Heart left ventricle (tissue), 16 donors: ENCODE results near the gene RAP2B. TPM values are rescaled to one million over a fixed set of nuclear protein-coding genes. Genes with fewer than 3 reads are reported as not detected.

Experiments
- ATAC-seq, 4 donors: fragments of 200-7000 bp; cut with Tn5 transposase; one replicate each; pipeline ENCODE4 v1.9.1; 2020 to 2022; ENCODE audit warnings: moderate library complexity in 4 of 4, mild to moderate bottlenecking in 3 of 4, moderate number of reproducible peaks in 1 of 4
- DNase-seq, 5 donors: peaks; one replicate each; pipeline ENCODE4 v3.0.0-alpha.2; 2020
- H3K27ac ChIP-seq, 12 donors: fragments of 200-600 bp; sonication (generic) in 4 of 12; one replicate each; pipeline versions ENCODE4 v1.5.0 to v1.8.0; 2016 to 2022; ENCODE audit warnings: mild to moderate bottlenecking in 2 of 12
- H3K27me3 ChIP-seq, 9 donors: fragments of 200-600 bp; sonication (generic) in 2 of 9; one replicate each; pipeline versions ENCODE4 v1.5.1 to v1.8.0; 2016 to 2022; ENCODE audit warnings: mild to moderate bottlenecking in 3 of 9
- H3K36me3 ChIP-seq, 9 donors: fragments of 200-600 bp; sonication (generic) in 2 of 9; one replicate each; pipeline versions ENCODE4 v1.5.0 to v1.8.0; 2018 to 2022; ENCODE audit warnings: mild to moderate bottlenecking in 2 of 9
- H3K4me1 ChIP-seq, 12 donors: fragments of 200-600 bp; sonication (generic) in 4 of 12; one replicate each; pipeline versions ENCODE4 v1.5.0 to v1.8.0; 2016 to 2022; ENCODE audit warnings: mild to moderate bottlenecking in 3 of 12
- H3K4me3 ChIP-seq, 12 donors: fragments of 200-600 bp; sonication (generic) in 4 of 12; one replicate each; pipeline versions ENCODE4 v1.5.0 to v1.8.0; 2017 to 2022; ENCODE audit warnings: mild to moderate bottlenecking in 9 of 12, moderate library complexity in 4 of 12
- H3K9me3 ChIP-seq, 12 donors: fragments of 200-600 bp; sonication (generic) in 4 of 12; one replicate each; pipeline versions ENCODE4 v1.5.0 to v1.8.0; 2016 to 2022; ENCODE audit warnings: mild to moderate bottlenecking in 1 of 12
- POLR2A ChIP-seq, 2 donors: fragments of 450-650 bp; IDR thresholded peaks; one replicate each; pipeline ENCODE4 v1.6.1; 2017; ENCODE audit warnings: antibody characterized with exemption in 2 of 2, mild to moderate bottlenecking in 2 of 2, moderate library complexity in 2 of 2
- WGBS, 4 donors: extraction: QIAGEN DNeasy Blood & Tissue Kit in 2 of 4; methylation state at CpG; one replicate each; pipeline versions ENCODE4 v1.1.5 to v1.1.7; 2013 to 2018; 5-methylcytosine and 5-hydroxymethylcytosine counted together
- intact Hi-C, 10 donors: fragments of 100-400 bp; cut with DNase I; formaldehyde crosslinking; loops; one replicate each; pipeline versions ENCODE4 v1.11.1 to v1.14.2; 2022
- polyA plus RNA-seq, 2 donors: library from polyadenylated mRNA; stranded (reverse); fragments of 200-250 nt; gene quantifications; one replicate each; pipeline ENCODE4 v1.2.3, GENCODE V29; 2013
- total RNA-seq, 9 donors: library from RNA; depleted of rRNA in 2 of 9; stranded (reverse); fragments of >200 nt in 2 of 9; fragmentation: NEBNext Ultra II Directional in 3 of 9; extraction: Animal tissue kit (Norgen Biotek cat#: 25700) in 3 of 9; gene quantifications; one replicate each; pipeline versions ENCODE4 v1.1.0 to v1.2.4, GENCODE V29; 2016 to 2023
- TF ChIP-seq, protein P1 (sequence below), 12 donors: fragments of 200-600 bp; sonication (generic) in 4 of 12; IDR thresholded peaks; one replicate each; pipeline versions ENCODE4 v1.5.0 to v1.8.0; 2018 to 2022; ENCODE audit warnings: antibody characterized with exemption in 12 of 12, mild to moderate bottlenecking in 5 of 12
- donor health status: ischemic (EF 13 %, LVEDD 7.1; RV severe dilation, severe dysfunction).
- donor health status: healthy with polysubstance abuse.
- donor health status: DM: no; HTN: yes; CAD: no.
- donor health status: DM: no; HTN: no; CAD: no.
- donor health status: ischemic (EF 25% LVEDD 6.9; RV normal size, moderate dysfunction).
- donor health status: ischemic (EF 25% LVEDD 5.7; RV mildly dilated, moderate dysfunction).
- donor health status: healthy.
- donor health status: DM: yes; HTN: yes; CAD: no.
- donor health status: ischemic (EF 35%, LVEDD 5.7; RV mildly dilated, moderate dysfunction).
- donor health status: nonischemic (EF 11% LVEDD 7.7; RV severe dilation, severe dysfunction).
- donor health status: DM: yes; HTN: yes; CAD: no.
- donor health status: PGD.
- donor health status: ischemic (EF 29% LVEDD 5.4; RV normal size, mild dysfunction).
- donor health status: nonischemic (EF 23%, LVEDD 6.1; RV moderate dilation, normal function).

The RAP2B gene
- total and polyA plus RNA-seq, 11 donors = 0.99 to 23.8 (median 3.6) TPM

DNA sequence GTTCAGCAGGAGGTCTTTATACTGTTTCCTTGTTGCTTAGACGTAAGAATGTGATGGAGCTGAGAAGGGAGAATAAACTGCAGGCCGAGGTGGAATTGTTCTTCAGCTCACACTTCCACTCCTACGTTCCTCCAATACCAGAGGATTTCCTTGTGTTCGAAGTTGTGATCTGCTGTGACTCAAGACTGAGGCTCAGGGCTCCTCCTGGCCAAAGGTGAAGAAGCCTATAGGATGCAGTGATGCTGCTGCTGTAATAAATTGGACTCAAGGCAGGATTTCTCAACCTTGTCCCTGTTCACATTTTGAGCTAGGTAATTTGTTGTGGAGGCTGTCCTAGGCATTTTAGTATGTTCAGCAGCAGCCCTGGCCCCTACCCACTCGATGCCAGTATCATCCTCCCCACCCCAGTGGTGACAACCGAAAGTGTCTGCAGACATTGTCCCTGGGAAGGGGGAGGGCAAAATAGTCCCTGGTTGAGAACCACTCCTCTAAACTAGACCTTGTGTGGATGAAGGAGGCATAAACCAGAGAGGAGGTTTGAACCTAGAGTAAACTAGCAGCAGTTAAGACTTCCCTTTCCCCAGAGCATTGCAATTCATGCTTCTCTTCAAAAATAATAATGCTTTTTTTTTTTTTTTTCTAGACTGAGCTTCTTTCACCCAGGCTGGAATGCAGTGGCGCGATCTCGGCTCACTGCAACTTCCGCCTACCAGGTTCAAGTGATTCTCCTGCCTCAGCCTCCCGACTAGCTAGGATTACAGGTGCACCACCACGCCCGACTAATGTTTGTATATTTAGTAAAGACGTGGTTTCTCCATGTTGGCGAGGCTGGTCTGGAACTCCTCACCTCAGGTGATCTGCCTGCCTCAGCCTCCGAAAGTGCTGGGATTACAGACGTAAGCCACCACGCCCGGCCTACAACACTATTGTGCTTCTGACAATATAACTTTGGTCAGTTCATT, 11.1 kb downstream of the RAP2B start:
- TF ChIP-seq, protein P1, sequence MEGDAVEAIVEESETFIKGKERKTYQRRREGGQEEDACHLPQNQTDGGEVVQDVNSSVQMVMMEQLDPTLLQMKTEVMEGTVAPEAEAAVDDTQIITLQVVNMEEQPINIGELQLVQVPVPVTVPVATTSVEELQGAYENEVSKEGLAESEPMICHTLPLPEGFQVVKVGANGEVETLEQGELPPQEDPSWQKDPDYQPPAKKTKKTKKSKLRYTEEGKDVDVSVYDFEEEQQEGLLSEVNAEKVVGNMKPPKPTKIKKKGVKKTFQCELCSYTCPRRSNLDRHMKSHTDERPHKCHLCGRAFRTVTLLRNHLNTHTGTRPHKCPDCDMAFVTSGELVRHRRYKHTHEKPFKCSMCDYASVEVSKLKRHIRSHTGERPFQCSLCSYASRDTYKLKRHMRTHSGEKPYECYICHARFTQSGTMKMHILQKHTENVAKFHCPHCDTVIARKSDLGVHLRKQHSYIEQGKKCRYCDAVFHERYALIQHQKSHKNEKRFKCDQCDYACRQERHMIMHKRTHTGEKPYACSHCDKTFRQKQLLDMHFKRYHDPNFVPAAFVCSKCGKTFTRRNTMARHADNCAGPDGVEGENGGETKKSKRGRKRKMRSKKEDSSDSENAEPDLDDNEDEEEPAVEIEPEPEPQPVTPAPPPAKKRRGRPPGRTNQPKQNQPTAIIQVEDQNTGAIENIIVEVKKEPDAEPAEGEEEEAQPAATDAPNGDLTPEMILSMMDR (IDR thresholded peaks at IDR 0.05) = no peak
- no peak for TF ChIP-seq POLR2A (IDR thresholded peaks at IDR 0.05)
- intact Hi-C loops = loop anchor here in 1 of 10 donors (10.0 kb wide), 1 partner anchor 52 kb away; no protein-coding TSS in a partner anchor
- H3K36me3 ChIP-seq = peaks cover 0 to 13% (median 0%) of the 10 kb centered on the region in 9 donors
- DNase-seq = peak in 1 of 5 donors; percentile 14
- peaks cover 0 to 6% (median 0%) of the 10 kb centered on the region in 12 donors for H3K9me3 ChIP-seq
- no peaks in the 10 kb centered on the region for H3K27me3 ChIP-seq
- H3K4me3 ChIP-seq = no peak overlapping the region
- WGBS, 4 donors = 87 to 89% (median 88%) methylated on average over 19 of the region's 19 CpGs
- H3K27ac ChIP-seq = no peak overlapping the region
- no peak for ATAC-seq
- H3K4me1 ChIP-seq = peaks cover 0 to 4% (median 0%) of the 10 kb centered on the region in 12 donors

DNA sequence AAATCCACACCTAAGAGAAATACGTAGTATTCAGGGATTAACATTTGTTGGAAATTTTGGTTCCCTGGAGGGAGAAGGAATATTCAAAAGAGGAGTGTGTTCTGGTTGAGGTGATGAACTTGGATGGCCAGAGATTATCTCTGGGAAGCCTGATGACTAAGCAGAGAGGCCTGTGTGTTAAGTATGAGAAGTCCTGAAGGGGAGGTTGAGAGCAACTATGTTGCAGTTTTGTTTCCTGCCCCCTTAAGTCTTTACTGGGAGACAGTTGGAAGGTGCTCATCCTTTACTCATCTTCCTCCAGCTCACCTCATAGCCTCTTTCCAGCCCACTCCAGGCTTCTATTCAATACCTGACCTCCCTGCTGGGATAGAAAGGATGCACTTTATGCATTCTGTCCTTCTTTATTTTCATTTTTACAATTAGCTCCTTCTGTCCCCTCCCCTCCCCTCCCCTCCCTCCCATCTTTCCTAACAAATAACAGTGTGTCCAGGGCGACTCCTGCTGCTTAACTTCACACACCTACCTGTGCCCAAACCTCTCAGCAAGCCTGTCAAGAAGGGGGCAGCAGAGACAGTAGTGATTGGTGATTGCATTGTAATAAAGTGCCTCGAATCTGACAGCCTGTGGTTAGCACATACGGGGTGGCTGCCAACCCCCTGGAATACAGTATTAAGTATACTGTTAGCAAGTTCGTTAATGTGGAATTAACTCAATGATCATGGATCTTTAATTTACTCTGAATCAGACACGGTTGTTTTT, 11.9 kb downstream of the RAP2B start:
- no peaks in the 10 kb centered on the region for H3K4me1 ChIP-seq
- ATAC-seq (no peak), DNase-seq (no peak)
- H3K27ac ChIP-seq = no peak overlapping the region
- WGBS, 4 donors = 70 to 80% (median 77%) methylated on average over 6 of the region's 6 CpGs
- no peaks in the 10 kb centered on the region for H3K27me3 ChIP-seq
- H3K9me3 ChIP-seq = peaks cover 0 to 6% (median 0%) of the 10 kb centered on the region in 12 donors
- no peak overlapping the region for H3K4me3 ChIP-seq
- peaks cover 0 to 11% (median 0%) of the 10 kb centered on the region in 9 donors for H3K36me3 ChIP-seq
- intact Hi-C loops = loop anchor here in 1 of 10 donors (10.0 kb wide), 1 partner anchor 51 kb away; no protein-coding TSS in a partner anchor
- no peak for TF ChIP-seq POLR2A (IDR thresholded peaks at IDR 0.05)
- TF ChIP-seq, protein P1 (IDR thresholded peaks at IDR 0.05) = no peak

DNA sequence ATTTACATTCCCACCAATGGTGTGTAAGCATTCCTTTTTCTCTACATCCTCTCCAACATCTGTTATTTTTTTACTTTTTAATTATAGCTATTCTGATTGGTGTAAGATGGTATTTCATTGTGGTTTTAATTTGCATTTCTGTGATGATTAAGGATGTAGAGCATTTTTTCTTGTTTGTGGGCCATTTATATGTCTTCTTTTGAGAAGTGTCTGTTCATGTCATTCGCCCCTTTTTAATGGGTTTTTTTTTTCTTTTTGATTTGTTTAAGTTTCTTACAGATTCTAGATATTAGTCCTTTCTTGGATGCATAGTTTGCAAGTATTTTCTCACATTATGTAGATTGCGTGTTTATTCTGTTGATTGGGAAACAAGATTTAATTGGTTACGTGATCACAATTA, 14.2 kb downstream of the RAP2B start:
- Histone ChIP-seq H3K27ac (no peak overlapping the region), H3K36me3 (no peaks in the 10 kb centered on the region), H3K27me3 (no peaks in the 10 kb centered on the region), H3K4me1 (no peaks in the 10 kb centered on the region), H3K4me3 (no peak overlapping the region), H3K9me3 (peaks cover 0 to 6% (median 0%) of the 10 kb centered on the region in 12 donors)
- DNase-seq = no peak
- TF ChIP-seq, protein P1 (IDR thresholded peaks at IDR 0.05) = no peak
- no peak for TF ChIP-seq POLR2A (IDR thresholded peaks at IDR 0.05)
- intact Hi-C loops = loop anchor here in 1 of 10 donors (10.0 kb wide), 1 partner anchor 49 kb away; no protein-coding TSS in a partner anchor
- WGBS, 4 donors = 96 to 98% (median 97%) methylated on average over 3 of the region's 3 CpGs
- ATAC-seq = no peak
